Nucleus accumbens (tissue), 56 donors: ENCODE measurements around the gene RFX7.
"Not testable (repeated sequence)": the region's sequence is repeated elsewhere in the genome, so short reads cannot be mapped to it uniquely, and the experiment has no call there.

ENCODE experiments used
- DNase-seq, 56 donors: peaks; one replicate each; lab custom pipeline; 2025; lab: John Stamatoyannopoulos, UW

The RFX7 gene

DNA sequence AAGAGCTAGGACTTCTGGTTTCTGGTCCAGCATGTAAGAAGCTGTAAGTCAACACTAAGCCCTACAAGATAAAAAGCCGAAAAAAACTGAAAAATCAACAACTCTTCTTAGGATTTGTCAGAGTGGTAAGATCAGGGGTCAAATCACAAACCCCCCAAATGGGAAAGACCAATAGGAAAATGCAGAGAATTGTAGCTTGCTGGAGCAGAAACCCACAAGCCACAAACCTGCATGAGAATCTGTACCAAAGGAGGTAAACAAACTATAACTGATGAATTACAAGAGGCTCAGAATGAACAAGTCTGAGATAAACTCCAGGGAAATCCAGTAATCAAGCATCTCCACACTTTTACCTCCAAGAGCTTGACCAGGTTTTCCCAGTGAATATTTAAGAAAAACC is 36.0 kb downstream of the RFX7 start:
- no peak for DNase-seq

DNA sequence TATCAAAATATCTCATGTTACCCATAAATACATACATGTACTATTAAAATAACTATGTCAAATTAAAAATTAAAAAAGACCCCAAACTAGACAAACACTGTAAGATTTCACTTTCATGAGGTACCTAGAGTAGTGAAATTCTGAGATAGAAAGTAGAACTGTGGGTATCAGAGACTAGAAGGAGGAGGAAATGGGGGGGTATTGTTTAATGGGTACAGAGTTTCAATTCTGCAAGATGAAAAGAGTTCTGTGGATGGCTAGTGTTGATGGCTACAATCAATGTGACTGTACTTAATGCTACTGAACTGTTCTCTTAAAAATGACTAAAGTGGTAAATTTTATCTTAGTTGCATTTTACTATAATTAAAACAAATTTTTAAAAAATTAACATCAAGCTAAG is 36.6 kb downstream of the RFX7 start:
- no peak for DNase-seq

GRCh38 chr15:56205061-56205876 is 38.4 kb downstream of the RFX7 start:
- no peak for DNase-seq

GRCh38 chr15:56203312-56203922 is 40.3 kb downstream of the RFX7 start:
- not testable (repeated sequence) for DNase-seq

- DNase-seq: no peak
Observed at GRCh38 chr15:56202701-56203100, 41.0 kb downstream of the RFX7 start.

GRCh38 chr15:56199038-56199437 is 44.6 kb downstream of the RFX7 start:
- DNase-seq: no peak

GRCh38 chr15:56194035-56194434 is 49.6 kb downstream of the RFX7 start:
- DNase-seq: no peak

DNA sequence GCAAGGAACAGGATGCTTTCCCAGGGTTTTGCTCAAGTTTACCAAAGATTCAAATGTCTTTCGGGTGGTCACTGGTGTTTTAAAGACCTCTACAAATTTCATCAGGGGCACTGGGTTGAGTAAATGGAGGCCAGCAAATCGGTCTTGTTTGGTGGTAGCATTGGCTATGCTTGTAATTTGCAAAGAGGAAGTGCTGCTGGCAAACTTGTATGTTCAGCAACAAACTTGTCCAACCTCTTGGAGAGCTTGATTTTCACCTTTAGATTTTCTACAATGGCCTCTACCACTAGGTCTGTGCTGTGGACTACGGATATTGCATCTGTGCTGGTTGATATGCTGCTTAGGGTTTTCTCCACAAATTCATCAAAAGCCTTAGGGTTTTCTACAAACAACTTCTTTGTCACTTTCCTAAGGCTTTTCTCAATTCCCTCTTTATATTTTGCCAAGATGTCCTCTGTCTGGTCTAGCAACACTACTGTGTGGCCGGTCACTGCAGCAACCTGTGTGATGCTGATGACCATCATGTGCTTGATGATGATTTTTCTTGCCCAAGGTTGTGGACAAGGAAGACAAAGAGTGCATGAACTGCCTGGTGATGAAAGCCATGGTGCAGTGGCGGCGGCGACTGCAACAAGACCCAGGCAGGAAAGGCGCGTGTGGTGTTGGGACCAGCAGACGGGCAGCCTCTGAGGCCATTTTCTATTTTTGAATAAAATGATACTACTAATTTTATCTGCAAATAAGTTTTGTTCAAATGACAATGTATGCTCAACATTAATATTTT is 50.8 kb downstream of the RFX7 start:
- no peak for DNase-seq

- DNase-seq: no peak
Observed at GRCh38 chr15:56187665-56188064, 56.0 kb downstream of the RFX7 start.

DNA sequence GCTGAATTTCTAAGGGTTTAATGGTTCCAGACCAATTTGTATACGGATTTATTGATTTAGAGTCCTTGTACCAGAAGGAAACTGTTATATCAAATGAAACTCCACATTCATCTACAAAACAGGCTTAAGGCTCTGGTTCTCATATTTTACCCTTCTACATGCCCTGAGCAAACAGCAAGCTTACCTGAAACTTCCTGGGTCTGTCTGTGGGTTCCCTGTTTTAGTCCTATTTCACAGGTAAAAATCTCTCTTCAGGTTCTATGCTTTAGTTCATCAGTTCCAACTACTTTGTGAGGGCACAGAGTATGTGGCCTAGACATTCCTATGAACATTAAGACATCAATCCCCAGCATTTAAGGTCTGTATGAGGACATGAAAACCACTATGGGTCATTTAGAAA is 57.7 kb downstream of the RFX7 start:
- DNase-seq: no peak

DNA sequence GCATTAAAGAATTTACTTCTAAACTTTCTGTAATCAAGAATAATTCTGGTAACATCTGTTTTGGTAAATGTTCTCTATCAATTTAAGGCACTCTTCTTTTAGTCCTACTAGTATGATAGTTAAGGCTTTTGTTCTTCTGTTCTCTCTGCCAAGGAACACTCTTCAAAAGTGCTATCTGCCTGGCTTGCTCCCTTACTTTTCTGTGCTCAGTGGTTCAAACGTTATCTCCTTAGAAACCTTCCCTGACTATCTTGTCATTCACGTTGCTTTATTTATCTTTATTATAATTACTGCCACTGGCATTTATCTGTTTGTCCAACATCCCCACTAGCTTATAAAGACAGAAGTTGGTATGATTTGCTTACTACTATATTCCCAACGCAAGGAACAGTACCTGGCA is 59.2 kb downstream of the RFX7 start:
- no peak for DNase-seq

- DNase-seq: no peak
Observed at GRCh38 chr15:56180851-56181250, 62.8 kb downstream of the RFX7 start.

DNA sequence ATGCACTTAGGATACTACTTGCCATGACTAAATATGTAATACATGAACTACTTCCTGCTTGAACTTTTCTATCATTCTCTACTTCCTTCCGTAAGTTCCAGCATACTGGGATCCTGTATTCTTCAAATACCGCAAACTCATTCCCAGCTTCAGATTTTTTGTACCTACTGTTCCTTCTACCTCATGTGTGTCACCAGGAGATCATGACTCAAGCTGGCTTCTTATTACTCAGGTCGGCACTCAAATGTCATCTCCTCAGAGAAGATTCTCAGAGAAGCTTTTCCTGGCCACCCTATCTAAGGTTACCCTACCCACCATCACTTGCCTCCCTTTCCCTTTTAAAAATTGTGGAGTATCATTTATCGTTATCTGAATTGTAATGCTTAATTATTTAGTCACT is 66.7 kb downstream of the RFX7 start:
- DNase-seq: no peak

DNA sequence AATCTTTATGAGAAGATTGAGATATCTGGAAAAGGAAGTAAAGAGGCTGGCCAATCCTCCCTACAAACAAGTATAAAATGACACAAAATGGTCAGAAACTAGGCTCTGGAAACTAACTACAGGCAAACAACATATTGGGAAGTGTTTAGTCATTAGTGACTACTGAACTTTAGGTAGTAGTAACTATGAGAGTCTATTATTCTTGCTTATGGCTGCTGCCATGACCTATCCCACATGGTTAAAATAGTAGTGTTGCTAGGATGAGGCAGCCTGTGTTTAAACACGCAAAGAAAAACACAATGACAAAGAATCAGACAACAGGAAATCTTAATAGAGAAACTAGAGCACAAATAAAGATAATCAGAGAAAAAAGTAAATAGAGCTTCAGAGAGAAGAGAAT is 67.9 kb downstream of the RFX7 start:
- no peak for DNase-seq

DNA sequence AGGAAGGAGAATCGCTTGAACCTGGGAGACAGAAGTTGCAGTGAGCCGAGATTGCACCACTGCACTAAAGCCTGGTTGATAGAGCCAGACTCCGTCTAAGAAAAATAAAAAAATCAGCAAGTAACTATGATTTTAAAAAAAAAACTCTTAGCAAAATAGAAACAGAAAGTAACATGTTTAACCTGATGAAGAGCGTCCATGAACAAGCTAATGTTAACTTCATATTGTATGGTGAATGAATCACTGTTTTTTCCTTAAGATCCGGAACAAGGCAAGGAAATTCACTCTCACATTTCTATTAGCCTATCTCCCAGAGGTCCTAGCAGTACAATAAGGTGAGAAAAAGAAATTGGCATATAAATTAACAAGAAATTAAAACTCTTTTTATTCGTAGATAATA is 69.0 kb downstream of the RFX7 start:
- DNase-seq: no peak

DNA sequence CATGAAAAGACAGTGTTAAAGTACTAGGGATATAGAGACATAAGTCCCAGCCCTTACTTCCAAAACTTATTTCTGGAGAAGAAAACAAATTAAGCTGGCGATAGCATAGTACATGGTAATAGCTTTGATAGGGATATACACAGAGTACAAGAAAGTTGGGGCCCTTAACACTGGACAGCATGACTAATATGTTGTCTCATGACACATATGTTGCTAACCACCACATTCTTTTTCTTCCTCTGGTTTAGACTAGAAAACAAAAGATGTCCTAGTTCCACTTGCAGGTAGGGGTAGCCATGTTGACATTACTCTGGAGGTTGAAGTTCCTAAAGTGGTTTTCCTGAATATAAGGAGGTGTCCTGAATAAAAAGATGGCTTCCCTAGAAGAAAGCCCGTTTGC is 75.3 kb downstream of the RFX7 start:
- no peak for DNase-seq

DNA sequence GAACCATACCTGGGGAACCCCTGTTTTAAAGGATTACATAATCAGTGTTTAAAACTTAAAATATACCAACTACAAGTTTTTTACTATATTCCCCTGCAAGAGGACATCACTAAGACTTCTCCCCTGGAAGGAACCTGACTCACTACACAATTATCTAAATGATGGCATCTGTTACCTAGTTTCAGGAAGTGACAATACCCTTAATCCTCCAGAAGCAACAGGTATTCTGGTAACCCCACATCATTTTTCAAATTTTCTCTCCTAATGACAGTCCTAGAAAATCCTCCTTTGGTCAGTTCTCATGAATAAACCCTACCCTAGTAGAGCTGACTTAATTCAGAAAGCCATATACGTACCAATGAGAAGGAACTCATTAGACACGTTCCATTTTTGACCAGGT is 78.4 kb downstream of the RFX7 start:
- no peak for DNase-seq

GRCh38 chr15:56160966-56161365 is 82.7 kb downstream of the RFX7 start:
- no peak for DNase-seq

GRCh38 chr15:56156877-56157276 is 86.8 kb downstream of the RFX7 start:
- no peak for DNase-seq

DNA sequence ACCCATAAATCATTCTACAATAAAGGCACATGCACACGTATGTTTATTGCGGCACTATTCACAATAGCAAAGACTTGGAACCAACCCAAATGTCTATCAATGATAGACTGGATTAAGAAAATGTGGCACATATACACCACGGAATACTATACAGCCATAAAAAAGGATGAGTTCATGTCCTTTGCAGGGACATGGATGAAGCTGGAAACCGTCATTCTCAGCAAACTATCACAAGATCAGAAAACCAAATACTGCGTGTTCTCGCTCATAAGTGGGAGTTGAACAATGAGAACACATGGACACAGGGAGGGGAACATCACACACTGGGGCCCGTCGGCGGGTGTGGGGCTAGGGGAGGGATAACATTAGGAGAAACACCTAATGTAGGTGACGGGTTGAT is 88.4 kb downstream of the RFX7 start:
- DNase-seq: not testable (repeated sequence)

- DNase-seq: not testable (repeated sequence)
Observed at GRCh38 chr15:56154768-56155167, 88.9 kb downstream of the RFX7 start.

DNA sequence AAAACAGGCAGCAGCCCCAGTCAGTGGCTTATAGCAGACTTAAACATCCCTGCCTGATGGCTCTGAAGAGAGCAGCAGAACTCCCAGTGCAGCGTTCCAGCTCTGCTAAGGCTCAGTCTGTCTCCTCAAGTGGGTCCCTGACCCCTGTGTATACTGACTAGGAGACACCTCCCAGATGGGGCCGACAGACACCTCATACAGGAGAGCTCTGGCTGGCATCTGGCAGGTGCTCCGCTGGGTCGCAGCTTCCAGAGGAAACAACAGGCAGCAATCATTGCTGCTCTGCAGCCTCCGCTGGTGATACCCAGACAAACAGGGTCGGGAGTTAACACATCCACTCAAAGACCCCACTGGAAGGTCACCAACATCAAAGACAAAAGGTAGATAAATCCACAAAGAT is 93.5 kb downstream of the RFX7 start:
- DNase-seq: no peak
